Brain microvascular endothelial cell (primary cell): ENCODE measurements around the gene WWOX.

ENCODE experiments used
- DNase-seq: peaks from one replicate; pipeline ENCODE4 v3.0.0-alpha.2; 2020
- H3K27ac ChIP-seq: fragments of 250-450 bp; sonication (Bioruptor Pico); 2 replicates; pipeline ENCODE4 v1.5.1; 2020; ENCODE audit warnings: mild to moderate bottlenecking, moderate library complexity
- H3K27me3 ChIP-seq: fragments of 250-450 bp; sonication (Bioruptor Pico); replicated peaks from 2 replicates; pipeline ENCODE4 v1.5.1; 2020; ENCODE audit warnings: mild to moderate bottlenecking
- H3K36me3 ChIP-seq: fragments of 250-450 bp; sonication (Bioruptor Pico); replicated peaks from 2 replicates; pipeline ENCODE4 v1.5.1; 2020; ENCODE audit warnings: mild to moderate bottlenecking
- H3K4me3 ChIP-seq: 2 replicates; pipeline ENCODE4 v1.5.1; 2011; ENCODE audit warnings: low read depth, mild to moderate bottlenecking, control low read depth, low read length, moderate library complexity
- CTCF ChIP-seq: IDR thresholded peaks from 2 replicates; pipeline ENCODE4 v1.5.1; 2011; ENCODE audit warnings: low read depth, mild to moderate bottlenecking, moderate library complexity, low read length, control low read depth, inconsistent platforms; ENCODE audit errors: missing control alignments
- in situ Hi-C: cut with HindIII; loops from 2 replicates; pipeline ENCODE4 v1.10.0; 2017; ENCODE audit warnings: low sequenced_read_pairs, low pct_ligation_motif_present

Gene WWOX

DNA sequence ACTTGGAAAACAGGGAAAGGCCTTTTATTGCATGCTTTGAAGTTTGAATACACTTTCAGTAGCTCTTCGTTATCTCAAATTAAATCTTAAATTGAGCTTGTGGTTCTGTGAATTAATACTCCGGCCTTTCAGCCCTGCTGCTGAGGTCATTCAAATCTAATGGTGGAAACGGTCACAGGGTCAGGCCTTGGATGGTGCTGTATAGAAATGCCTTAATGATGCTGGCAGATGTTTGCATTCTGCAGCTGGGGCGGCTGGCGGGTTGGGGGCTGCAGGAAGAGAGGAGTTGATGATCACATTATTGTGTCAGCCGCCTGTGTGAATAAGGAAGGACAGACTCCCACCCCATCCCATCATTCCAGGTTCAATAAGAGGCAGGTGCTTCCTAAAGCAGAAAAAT is 723.6 kb downstream of the WWOX start:
- H3K27ac ChIP-seq: no peak overlapping the region
- DNase-seq: no peak
- no peaks in the 10 kb centered on the region for H3K27me3 ChIP-seq
- in situ Hi-C loops: no loop called here
- no peak for TF ChIP-seq CTCF
- no peaks in the 10 kb centered on the region for H3K36me3 ChIP-seq
- H3K4me3 ChIP-seq: no peak overlapping the region

DNA sequence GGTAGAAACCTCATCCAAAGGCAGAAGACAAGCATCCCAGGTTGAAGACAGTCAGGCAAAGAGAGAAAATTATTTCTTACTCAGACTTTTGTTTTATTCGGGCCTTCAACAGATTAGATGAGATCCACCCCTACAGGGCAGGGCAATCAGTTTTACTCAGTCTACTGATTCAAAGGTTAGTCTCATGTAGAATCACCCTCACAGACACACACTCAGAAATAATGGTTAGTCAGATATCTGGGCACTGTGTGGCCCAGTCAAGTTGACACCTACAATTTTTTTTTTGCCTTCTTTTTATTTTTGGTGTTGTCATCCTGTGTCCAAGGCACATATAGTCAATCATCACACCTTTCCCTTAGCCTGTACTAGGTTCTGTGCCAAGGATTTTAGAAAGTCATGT is 729.8 kb downstream of the WWOX start:
- Histone ChIP-seq H3K27ac (no peak overlapping the region), H3K36me3 (no peaks in the 10 kb centered on the region), H3K4me3 (no peak overlapping the region), H3K27me3 (no peaks in the 10 kb centered on the region)
- no peak for TF ChIP-seq CTCF
- in situ Hi-C loops: no loop called here
- DNase-seq: no peak

DNA sequence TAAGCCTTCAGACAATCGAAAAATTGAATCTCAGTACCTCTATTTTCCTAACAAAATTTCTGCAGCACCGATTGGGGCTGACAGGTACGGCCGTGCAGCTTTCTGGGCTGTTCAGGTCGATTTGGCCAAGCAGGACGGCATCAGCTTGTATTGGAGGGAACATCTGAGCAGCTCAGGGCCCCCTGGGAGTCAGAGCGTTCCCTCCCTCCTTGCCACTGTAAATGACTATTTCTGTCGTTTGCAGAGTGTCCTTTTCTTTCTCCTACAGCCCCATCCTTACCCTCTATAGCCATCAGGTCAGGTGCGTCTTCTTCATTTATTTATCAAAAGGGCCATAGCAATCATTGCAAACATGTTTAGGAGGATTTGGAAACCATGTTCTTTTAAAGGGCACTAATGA is 731.1 kb downstream of the WWOX start:
- no peak overlapping the region for H3K27ac ChIP-seq
- DNase-seq: no peak
- no peak overlapping the region for H3K4me3 ChIP-seq
- no peak for TF ChIP-seq CTCF
- in situ Hi-C loops: no loop called here
- H3K27me3 ChIP-seq: no peaks in the 10 kb centered on the region
- no peaks in the 10 kb centered on the region for H3K36me3 ChIP-seq

GRCh38 chr16:78832100-78832499 is 732.6 kb downstream of the WWOX start:
- no peaks in the 10 kb centered on the region for H3K36me3 ChIP-seq
- DNase-seq: no peak
- H3K27ac ChIP-seq: no peak overlapping the region
- no peak for TF ChIP-seq CTCF
- H3K27me3 ChIP-seq: no peaks in the 10 kb centered on the region
- in situ Hi-C loops: no loop called here
- no peak overlapping the region for H3K4me3 ChIP-seq

DNA sequence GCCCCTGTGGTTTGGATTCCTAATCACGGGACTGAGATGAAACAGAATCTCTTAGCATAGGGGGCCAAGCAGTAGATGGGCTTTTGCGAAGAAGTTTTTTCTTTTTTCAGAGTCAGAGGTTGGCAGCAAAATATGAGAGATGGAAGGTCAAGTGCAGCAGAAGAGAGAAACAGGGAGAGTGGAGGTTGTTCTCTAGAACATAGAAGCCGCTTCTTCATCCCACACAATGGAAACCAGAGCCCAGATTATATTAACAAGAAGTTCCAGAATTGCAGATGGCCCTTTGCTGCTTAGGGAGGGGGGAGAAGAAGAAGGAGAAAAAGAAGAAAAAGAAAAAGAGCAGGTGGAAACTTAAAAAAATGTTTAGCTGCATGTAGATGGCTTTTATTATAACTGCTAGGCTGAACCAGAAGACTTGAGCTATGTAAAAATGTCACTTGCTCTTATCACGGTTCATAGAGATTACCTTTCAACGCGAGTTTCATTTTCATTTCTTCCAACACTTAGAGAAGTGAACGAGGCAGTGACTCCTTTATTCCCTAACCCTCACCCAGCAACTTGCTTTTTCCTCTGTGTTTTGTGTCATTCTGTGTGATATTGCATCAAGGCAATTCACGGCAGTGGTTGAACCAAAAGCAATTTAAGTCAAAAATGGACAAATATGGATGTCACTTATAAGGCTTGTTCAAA is 737.5 kb downstream of the WWOX start:
- DNase-seq: no peak
- Histone ChIP-seq H3K4me3 (no peak overlapping the region), H3K27ac (no peak overlapping the region), H3K27me3 (no peaks in the 10 kb centered on the region), H3K36me3 (no peaks in the 10 kb centered on the region)
- TF ChIP-seq CTCF: no peak
- in situ Hi-C loops: no loop called here

GRCh38 chr16:78837706-78838105 is 738.3 kb downstream of the WWOX start:
- H3K4me3 ChIP-seq: no peak overlapping the region
- H3K36me3 ChIP-seq: no peaks in the 10 kb centered on the region
- H3K27me3 ChIP-seq: no peaks in the 10 kb centered on the region
- no peak overlapping the region for H3K27ac ChIP-seq
- TF ChIP-seq CTCF: no peak
- DNase-seq: no peak
- in situ Hi-C loops: no loop called here
